ENCODE data around the gene SLN.

DNA sequence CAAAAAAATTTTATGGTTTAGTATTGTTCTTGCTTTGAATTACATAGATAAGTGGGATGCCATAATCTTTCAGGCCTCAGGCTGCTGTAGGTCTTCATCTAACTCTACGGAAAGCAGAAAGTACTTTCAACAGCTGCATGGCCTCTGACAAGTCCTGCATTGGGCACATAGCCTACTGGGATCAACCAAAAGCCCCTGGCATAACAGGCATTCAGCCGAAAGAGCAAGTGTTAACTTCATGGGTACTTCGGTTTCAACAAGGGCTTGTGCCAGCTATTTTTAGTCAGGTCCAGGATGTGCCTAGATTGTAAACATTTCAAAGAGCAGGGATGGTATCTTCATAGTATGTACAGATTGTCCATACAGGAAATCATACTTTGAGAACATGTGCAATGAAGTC, 3.1 kb downstream of the SLN start:
- TF ChIP-seq CTCF (IDR thresholded peaks at IDR 0.05) = no peak
- TF ChIP-seq POLR2AphosphoS5 (IDR thresholded peaks at IDR 0.05) = no peak

All from breast epithelium (tissue), 3 donors.